H1 (cell line): Measurements from ENCODE around the gene CD180. TPM values are rescaled to one million over a fixed set of nuclear protein-coding genes. Genes with fewer than 3 reads are reported as not detected.

Experiments
- CTCF ChIA-PET: fragments of 300-600 bp; sonication (Branson Sonifier 250); formaldehyde crosslinking; loops from one replicate; lab custom pipeline; 2021; ENCODE audit not compliant: partially characterized antibody; lab: Charles Lee
- POLR2A ChIA-PET: fragments of 300-600 bp; sonication (Branson Sonifier 250); formaldehyde crosslinking; loops from one replicate; lab custom pipeline; 2021; ENCODE audit warnings: inconsistent platforms; ENCODE audit not compliant: partially characterized antibody; lab: Charles Lee
- DNase-seq, 2 experiments: peaks; one replicate each; pipeline versions ENCODE4 v3.0.0 to v3.0.0-alpha.2; 2010 to 2022; ENCODE audit warnings: low spot score in 2 of 2, low read depth in 1 of 2, mixed read lengths in 1 of 2
- FAIRE-seq: peaks from 2 replicates; lab custom pipeline; 2011; peaks lifted over from hg19 to GRCh38; lab: Jason Lieb, UNC
- H2AFZ ChIP-seq: 2 replicates; pipeline ENCODE4 v1.8.1; 2012; ENCODE audit warnings: low read length, inconsistent platforms
- H2AK5ac ChIP-seq: 2 replicates; pipeline ENCODE4 v1.6.1; 2013; ENCODE audit warnings: low read depth, low read length
- H2BK120ac ChIP-seq: replicated peaks from 2 replicates; pipeline ENCODE3; 2013; ENCODE audit warnings: low read depth, low read length, inconsistent platforms
- H2BK12ac ChIP-seq: 2 replicates; pipeline ENCODE4 v1.6.1; 2013; ENCODE audit warnings: low read depth, low read length
- H2BK15ac ChIP-seq: 2 replicates; pipeline ENCODE4 v1.6.1; 2013; ENCODE audit warnings: low read length
- H2BK20ac ChIP-seq: 2 replicates; pipeline ENCODE4 v1.6.1; 2013; ENCODE audit warnings: low read length
- H2BK5ac ChIP-seq: 2 replicates; pipeline ENCODE4 v1.6.1; 2013; ENCODE audit warnings: low read depth, low read length
- H3K14ac ChIP-seq: 2 replicates; pipeline ENCODE4 v1.6.1; 2013; ENCODE audit warnings: inconsistent platforms; ENCODE audit not compliant: insufficient read length
- H3K18ac ChIP-seq: 2 replicates; pipeline ENCODE4 v1.6.1; 2013; ENCODE audit warnings: low read length; ENCODE audit errors: extremely low read depth
- H3K23ac ChIP-seq: 2 replicates; pipeline ENCODE4 v1.6.1; 2013; ENCODE audit warnings: inconsistent platforms; ENCODE audit not compliant: insufficient read length
- H3K23me2 ChIP-seq: 2 replicates; pipeline ENCODE4 v1.6.1; 2013; ENCODE audit warnings: low read depth, low read length
- H3K27ac ChIP-seq: 2 replicates; pipeline ENCODE4 v1.6.1; 2011; ENCODE audit warnings: low read depth, low read length, inconsistent platforms
- H3K27me3 ChIP-seq, 4 experiments: replicated peaks in 1 of 4; 1 replicate in 1 of 4; 2 replicates in 3 of 4; pipeline versions ENCODE4 v1.6.1 to v1.8.1; 2011 to 2013; ENCODE audit warnings: low read length in 3 of 4, mild to moderate bottlenecking in 3 of 4, inconsistent platforms in 2 of 4, mixed read lengths in 2 of 4, moderate library complexity in 1 of 4; ENCODE audit not compliant: control insufficient read depth in 3 of 4, insufficient read depth in 3 of 4; ENCODE audit errors: extremely low read depth in 1 of 4
- H3K36me3 ChIP-seq, 4 experiments: 2 replicates each; pipeline versions ENCODE4 v1.6.1 to v1.8.1; 2011 to 2013; ENCODE audit warnings: mild to moderate bottlenecking in 4 of 4, low read length in 3 of 4, moderate library complexity in 2 of 4, control low read depth in 1 of 4, inconsistent platforms in 1 of 4; ENCODE audit not compliant: insufficient read depth in 4 of 4, control insufficient read depth in 2 of 4
- H3K4ac ChIP-seq: replicated peaks from 2 replicates; pipeline ENCODE3; 2013; ENCODE audit warnings: low read length, low read depth, mixed read lengths, inconsistent platforms; ENCODE audit not compliant: insufficient read length
- H3K4me1 ChIP-seq, 4 experiments: replicated peaks in 1 of 4; 1 replicate in 1 of 4; 2 replicates in 3 of 4; pipeline versions ENCODE4 v1.6.1 to v1.8.1; 2011 to 2013; ENCODE audit warnings: low read length in 3 of 4, inconsistent platforms in 2 of 4, mixed read lengths in 1 of 4; ENCODE audit not compliant: insufficient read depth in 4 of 4, control insufficient read depth in 3 of 4
- H3K4me2 ChIP-seq, 2 experiments: 2 replicates each; pipeline versions ENCODE4 v1.6.1 to v1.8.1; 2011 to 2013; ENCODE audit warnings: low read depth in 2 of 2, low read length in 2 of 2, control low read depth in 1 of 2, inconsistent platforms in 1 of 2, mild to moderate bottlenecking in 1 of 2; ENCODE audit not compliant: insufficient read depth in 1 of 2
- H3K4me3 ChIP-seq, 4 experiments: fragments of 200-600, 300-600 bp in 1 of 4; sonication (generic), shearing (Covaris generic), sonication (Bioruptor Twin) in 1 of 4; 2 replicates each; pipeline versions ENCODE4 v1.5.1 to v1.8.1; 2011 to 2016; ENCODE audit warnings: low read length in 4 of 4, low read depth in 3 of 4, control low read depth in 2 of 4, inconsistent platforms in 2 of 4, mild to moderate bottlenecking in 2 of 4, mixed read lengths in 1 of 4, moderate library complexity in 1 of 4; ENCODE audit not compliant: insufficient read depth in 2 of 4; ENCODE audit errors: extremely low read depth in 1 of 4
- H3K56ac ChIP-seq: replicated peaks from 2 replicates; pipeline ENCODE3; 2013; ENCODE audit warnings: low read depth, mild to moderate bottlenecking, mixed read lengths, low read length, inconsistent platforms; ENCODE audit not compliant: insufficient read length
- H3K79me1 ChIP-seq: 2 replicates; pipeline ENCODE4 v1.6.1; 2013; ENCODE audit warnings: low read depth, low read length, control low read depth
- H3K79me2 ChIP-seq, 2 experiments: 2 replicates each; pipeline versions ENCODE4 v1.6.1 to v1.8.1; 2012 to 2013; ENCODE audit warnings: low read length in 2 of 2, mild to moderate bottlenecking in 2 of 2, inconsistent platforms in 1 of 2; ENCODE audit not compliant: insufficient read depth in 2 of 2, control insufficient read depth in 1 of 2
- H3K9ac ChIP-seq, 4 experiments: replicated peaks in 1 of 4; 1 replicate in 1 of 4; 2 replicates in 3 of 4; pipeline versions ENCODE4 v1.6.1 to v1.8.1; 2011 to 2013; ENCODE audit warnings: low read depth in 3 of 4, low read length in 3 of 4, control low read depth in 2 of 4, mild to moderate bottlenecking in 2 of 4, moderate library complexity in 2 of 4, inconsistent platforms in 1 of 4; ENCODE audit errors: extremely low read depth in 1 of 4
- H3K9me3 ChIP-seq, 2 experiments: 2 replicates each; pipeline versions ENCODE4 v1.6.1 to v1.8.1; 2012 to 2013; ENCODE audit warnings: mild to moderate bottlenecking in 2 of 2, moderate library complexity in 2 of 2, control low read depth in 1 of 2, inconsistent platforms in 1 of 2, low read depth in 1 of 2, low read length in 1 of 2, mixed read lengths in 1 of 2; ENCODE audit not compliant: insufficient read depth in 2 of 2
- H4K20me1 ChIP-seq, 2 experiments: replicated peaks in 1 of 2; 2 replicates each; pipeline versions ENCODE3 to v1.8.1; 2011 to 2013; ENCODE audit warnings: inconsistent platforms in 2 of 2, low read length in 2 of 2, mild to moderate bottlenecking in 1 of 2; ENCODE audit not compliant: insufficient read depth in 2 of 2, control insufficient read depth in 1 of 2
- H4K5ac ChIP-seq: 2 replicates; pipeline ENCODE4 v1.6.1; 2013; ENCODE audit warnings: low read length, low read depth, mixed read lengths, inconsistent platforms; ENCODE audit not compliant: insufficient read length
- H4K8ac ChIP-seq: 2 replicates; pipeline ENCODE4 v1.8.0; 2013; ENCODE audit warnings: mild to moderate bottlenecking, moderate library complexity, low read length, inconsistent platforms; ENCODE audit not compliant: insufficient read depth; ENCODE audit errors: extremely low read depth
- H4K91ac ChIP-seq: replicated peaks from 2 replicates; pipeline ENCODE3; 2013; ENCODE audit warnings: low read length, mixed read lengths, inconsistent platforms; ENCODE audit not compliant: insufficient read length
- BRCA1 ChIP-seq: IDR thresholded peaks from 2 replicates; pipeline ENCODE4 v1.6.1; 2012; ENCODE audit warnings: low read depth, low read length, improper control_type of control experiment
- EGR1 ChIP-seq: IDR thresholded peaks from 2 replicates; pipeline ENCODE4 v1.6.1; 2011; ENCODE audit warnings: low read depth, low read length, borderline replicate concordance
- EZH2 ChIP-seq: fragments of 200-600 bp; sonication (generic); IDR thresholded peaks from 2 replicates; pipeline ENCODE4 v1.7.1; 2012; ENCODE audit warnings: low read depth, mild to moderate bottlenecking, moderate library complexity, low read length, inconsistent platforms; ENCODE audit not compliant: severe bottlenecking
- KDM5A ChIP-seq: fragments of 200-600 bp; IDR thresholded peaks from 2 replicates; pipeline ENCODE4 v1.7.1; 2012; ENCODE audit warnings: mild to moderate bottlenecking, low read length, inconsistent platforms, mixed read lengths
- MAFK ChIP-seq: IDR thresholded peaks from 2 replicates; pipeline ENCODE4 v1.6.1; 2012; ENCODE audit warnings: low read depth, mild to moderate bottlenecking, improper control_type of control experiment, low read length
- PHF8 ChIP-seq: fragments of 200-600 bp; sonication (generic); conservative IDR thresholded peaks from 2 replicates; pipeline ENCODE4 v1.7.1; 2012; ENCODE audit warnings: low read depth, mild to moderate bottlenecking, inconsistent platforms, low read length, moderate library complexity
- POLR2A ChIP-seq, 2 experiments: IDR thresholded peaks; 1 replicate in 1 of 2; 2 replicates in 1 of 2; pipeline ENCODE4 v1.6.1; 2011; ENCODE audit warnings: low read depth in 2 of 2, low read length in 2 of 2, mild to moderate bottlenecking in 2 of 2; ENCODE audit errors: control extremely low read depth in 1 of 2
- RBBP5 ChIP-seq: IDR thresholded peaks from 2 replicates; pipeline ENCODE4 v1.7.1; 2012; ENCODE audit warnings: low read depth, mild to moderate bottlenecking, inconsistent platforms, low read length, moderate library complexity, borderline replicate concordance
- RFX5 ChIP-seq: IDR thresholded peaks from 2 replicates; pipeline ENCODE4 v1.6.1; 2011; ENCODE audit warnings: low read depth, low read length, improper control_type of control experiment, borderline replicate concordance
- SP2 ChIP-seq: IDR thresholded peaks from 2 replicates; pipeline ENCODE4 v1.6.1; 2012; ENCODE audit warnings: mild to moderate bottlenecking, low read length, inconsistent platforms
- TBP ChIP-seq: IDR thresholded peaks from 2 replicates; pipeline ENCODE4 v1.6.1; 2011; ENCODE audit warnings: low read depth, low read length, improper control_type of control experiment
- TEAD4 ChIP-seq: IDR thresholded peaks from 2 replicates; pipeline ENCODE4 v1.6.1; 2012; ENCODE audit warnings: low read depth, low read length, inconsistent platforms, mixed read lengths
- WGBS, 2 experiments: shearing (Covaris generic) in 1 of 2; methylation state at CpG; one replicate each; pipeline versions ENCODE4 v1.1.6 to v1.1.7; 2013 to 2015; ENCODE audit warnings: low lambda C conversion rate in 2 of 2, mixed read lengths in 2 of 2, inconsistent platforms in 1 of 2, low coverage in 1 of 2, missing lambda C conversion rate in 1 of 2; ENCODE audit not compliant: insufficient replicate concordance in 2 of 2, insufficient coverage in 1 of 2, insufficient read length in 1 of 2; ENCODE audit errors: extremely low coverage in 1 of 2, missing lambda C conversion rate in 1 of 2; 5-methylcytosine and 5-hydroxymethylcytosine counted together
- polyA plus RNA-seq, 7 experiments: library from polyadenylated mRNA; depleted of rRNA in 3 of 7; stranded (reverse) in 5 of 7; unstranded in 2 of 7; fragments of >200 nt in 5 of 7; fragments of 200-250 nt in 2 of 7; gene quantifications; 1 replicate in 5 of 7; 2 replicates in 1 of 7; 4 replicates in 1 of 7; pipeline versions ENCODE4 v1.2.1 to v1.2.3, GENCODE V29; 2011 to 2013; ENCODE audit warnings: missing spikeins in 2 of 7, mixed read lengths in 2 of 7
- total RNA-seq: library from RNA; stranded (reverse); fragmentation: NEBNext Ultra II Directional; extraction: Animal tissue kit (Norgen Biotek cat#: 25700); gene quantifications from 2 replicates; pipeline ENCODE4 v1.2.1, GENCODE V29; 2021

The CD180 gene
- total and polyA plus RNA-seq, 2 of the 8 experiments (the other 6 are each of a cell fraction or from before 2014, with no cell fraction given), result not detected

DNA sequence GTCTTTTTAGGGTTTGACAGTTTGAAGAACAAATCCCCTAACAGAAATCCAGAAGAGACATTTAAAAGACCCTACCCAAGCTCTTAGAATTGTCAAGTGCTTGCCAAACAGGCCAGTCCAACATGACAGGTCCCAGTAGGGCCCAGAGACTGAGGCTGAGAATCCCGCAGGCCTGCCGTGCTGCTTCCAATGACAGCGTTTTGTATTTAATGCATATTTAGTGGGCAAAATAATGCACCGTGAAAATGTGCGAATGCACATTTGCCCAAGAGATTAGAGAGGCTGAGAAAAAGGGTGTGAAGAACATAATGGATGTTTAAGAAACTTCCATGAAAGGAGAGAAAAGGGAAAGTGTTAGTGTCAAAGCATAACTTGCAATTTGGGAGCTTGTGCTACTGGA, 57.6 kb downstream of the CD180 start:
- no peak for TF ChIP-seq KDM5A
- TF ChIP-seq TBP, result no peak
- TF ChIP-seq RBBP5, result no peak
- no peak for TF ChIP-seq MAFK
- TF ChIP-seq POLR2A (IDR thresholded peaks at IDR 0.05; ENCODE audit: control extremely low read depth in 1 of 2, low read depth in 2 of 2, low read length in 2 of 2), result no peak
- no peak for TF ChIP-seq PHF8
- TF ChIP-seq BRCA1, result no peak
- TF ChIP-seq EGR1, result no peak
- no peak for TF ChIP-seq EZH2
- TF ChIP-seq TEAD4, result no peak
- TF ChIP-seq RFX5, result no peak
- TF ChIP-seq SP2, result no peak
- Histone ChIP-seq H3K4me1 (no peaks in the 10 kb centered on the region), H3K4me2 (no peak overlapping the region), H3K56ac (no peak overlapping the region), H2AK5ac (no peak overlapping the region), H4K20me1 (no peaks in the 10 kb centered on the region), H2AFZ (no peak overlapping the region), H3K4ac (no peak overlapping the region), H3K14ac (no peak overlapping the region), H2BK20ac (no peak overlapping the region), H4K8ac (no peak overlapping the region), H4K5ac (no peak overlapping the region), H4K91ac (no peak overlapping the region), H2BK120ac (no peak overlapping the region), H3K9me3 (no peaks in the 10 kb centered on the region), H3K18ac (no peak overlapping the region), H2BK5ac (no peak overlapping the region), H3K9ac (no peak overlapping the region), H2BK12ac (no peak overlapping the region), H3K23me2 (no peaks in the 10 kb centered on the region), H3K36me3 (no peaks in the 10 kb centered on the region; a peak in 1 of 8 replicates), H2BK15ac (no peak overlapping the region), H3K79me1 (no peaks in the 10 kb centered on the region), H3K27ac (no peak overlapping the region), H3K23ac (no peak overlapping the region), H3K79me2 (no peaks in the 10 kb centered on the region), H3K4me3 (no peak overlapping the region), H3K27me3 (no peaks in the 10 kb centered on the region)
- CTCF ChIA-PET, result interaction anchor here (0.6 to 3.1 kb wide), 5 partner anchors 9 to 277 kb away, joined by 3 to 14 read pairs (median 3); no protein-coding TSS in a partner anchor
- DNase-seq (no peak), FAIRE-seq (no peak)
- POLR2A ChIA-PET, result no interaction called here
- 93% methylated on average over 5 of the region's 5 CpGs; no CpG with 5 or more reads in 1 of the 2 experiments for WGBS, 2 experiments
